SH-SY5Y (cell line): ENCODE measurements around the gene LRRC38.

Source experiments
- GATA2 ChIP-seq: IDR thresholded peaks from 2 replicates; pipeline ENCODE4 v1.6.1; 2011; ENCODE audit warnings: mild to moderate bottlenecking, low read depth, low read length
- GATA3 ChIP-seq: IDR thresholded peaks from 2 replicates; pipeline ENCODE4 v1.6.1; 2011; ENCODE audit warnings: low read depth, mild to moderate bottlenecking, low read length, moderate library complexity

- TF ChIP-seq GATA2 (no peak), GATA3 (no peak)
These were observed 34.5 kb upstream of the LRRC38 start for GRCh38 chr1:13548281-13548680.
